Activated T-helper 17 cell treated with anti-CD3 and anti-CD28 coated beads, Interleukin-2, amount 50 U/mL, for 72 hours (primary cell): Measurements from ENCODE around the gene FCER1A. TPM values are rescaled to one million over a fixed set of nuclear protein-coding genes. Genes with fewer than 3 reads are reported as not detected.

Experiments
- ATAC-seq: fragments of 150-1000 bp; cut with Tn5 transposase; replicated peaks from 2 replicates; pipeline ENCODE4 v1.10.0; 2021; ENCODE audit warnings: mild to moderate bottlenecking, moderate library complexity
- H3K27ac Mint-ChIP-seq: one replicate; pipeline ENCODE4 v1.8.0; 2022; ENCODE audit warnings: mixed read lengths
- H3K27me3 Mint-ChIP-seq: one replicate; pipeline ENCODE4 v1.8.0; 2022; ENCODE audit warnings: mixed read lengths
- H3K36me3 Mint-ChIP-seq: one replicate; pipeline ENCODE4 v1.8.0; 2022; ENCODE audit warnings: low read depth, mild to moderate bottlenecking, mixed read lengths
- H3K4me1 Mint-ChIP-seq: one replicate; pipeline ENCODE4 v1.8.0; 2022; ENCODE audit warnings: mixed read lengths
- H3K4me3 Mint-ChIP-seq: one replicate; pipeline ENCODE4 v1.8.0; 2022; ENCODE audit warnings: mild to moderate bottlenecking, mixed read lengths
- H3K9me3 Mint-ChIP-seq: one replicate; pipeline ENCODE4 v1.8.0; 2022; ENCODE audit warnings: mixed read lengths
- total RNA-seq, 2 donors: library from RNA; stranded (reverse); gene quantifications; one replicate each; pipeline ENCODE4 v1.2.3, GENCODE V29; 2022

The FCER1A gene
- total RNA-seq = not detected

GRCh38 chr1:159302095-159302494 is at the start of gene FCER1A:
TSS of gene FCER1A (plus strand) at chr1:159302336. CDS start at chr1:159302365, 29 bp downstream.
- Mint-ChIP-seq H3K36me3 (no peaks in the 10 kb centered on the region), H3K4me3 (no peak within 1 kb of the TSS), H3K9me3 (no peaks in the 10 kb centered on the region), H3K27me3 (peaks cover 21% of the 10 kb centered on the region), H3K27ac (no peak within 1 kb of the TSS), H3K4me1 (no peaks in the 10 kb centered on the region)
- no peak for ATAC-seq

GRCh38 chr1:159261311-159261710 is 40.8 kb upstream of the FCER1A start:
- no peaks in the 10 kb centered on the region for H3K36me3 Mint-ChIP-seq
- no peak overlapping the region for H3K27ac Mint-ChIP-seq
- H3K4me1 Mint-ChIP-seq = peaks cover 3% of the 10 kb centered on the region
- peaks cover 13% of the 10 kb centered on the region for H3K27me3 Mint-ChIP-seq
- no peak for ATAC-seq
- H3K4me3 Mint-ChIP-seq = no peak overlapping the region
- no peaks in the 10 kb centered on the region for H3K9me3 Mint-ChIP-seq

- Mint-ChIP-seq H3K27ac (no peak overlapping the region), H3K4me1 (peaks cover 5% of the 10 kb centered on the region), H3K4me3 (no peak overlapping the region), H3K36me3 (no peaks in the 10 kb centered on the region), H3K9me3 (no peaks in the 10 kb centered on the region), H3K27me3 (peaks cover 17% of the 10 kb centered on the region)
- no peak for ATAC-seq
Observed at GRCh38 chr1:159261721-159262494, 40.2 kb upstream of the FCER1A start.

- Mint-ChIP-seq H3K27me3 (peaks cover 43% of the 10 kb centered on the region), H3K9me3 (no peaks in the 10 kb centered on the region), H3K4me3 (no peak overlapping the region), H3K36me3 (no peaks in the 10 kb centered on the region), H3K4me1 (peaks cover 5% of the 10 kb centered on the region), H3K27ac (no peak overlapping the region)
- peak; percentile 35 for ATAC-seq
Observed at GRCh38 chr1:159266832-159267231, 35.3 kb upstream of the FCER1A start.

GRCh38 chr1:159274631-159275030 is 27.5 kb upstream of the FCER1A start:
- Mint-ChIP-seq H3K9me3 (no peaks in the 10 kb centered on the region), H3K36me3 (no peaks in the 10 kb centered on the region), H3K27ac (no peak overlapping the region), H3K4me1 (no peaks in the 10 kb centered on the region), H3K4me3 (no peak overlapping the region), H3K27me3 (peaks cover 29% of the 10 kb centered on the region)
- ATAC-seq = no peak

- no peaks in the 10 kb centered on the region for H3K36me3 Mint-ChIP-seq
- no peak for ATAC-seq
- no peaks in the 10 kb centered on the region for H3K4me1 Mint-ChIP-seq
- H3K9me3 Mint-ChIP-seq = no peaks in the 10 kb centered on the region
- no peak overlapping the region for H3K4me3 Mint-ChIP-seq
- no peak overlapping the region for H3K27ac Mint-ChIP-seq
- peaks cover 24% of the 10 kb centered on the region for H3K27me3 Mint-ChIP-seq
Observed at GRCh38 chr1:159275891-159276290, 26.2 kb upstream of the FCER1A start.

- H3K27ac Mint-ChIP-seq = no peak overlapping the region
- H3K27me3 Mint-ChIP-seq = peaks cover 16% of the 10 kb centered on the region
- no peak overlapping the region for H3K4me3 Mint-ChIP-seq
- no peaks in the 10 kb centered on the region for H3K36me3 Mint-ChIP-seq
- H3K9me3 Mint-ChIP-seq = no peaks in the 10 kb centered on the region
- H3K4me1 Mint-ChIP-seq = no peaks in the 10 kb centered on the region
- ATAC-seq = no peak
Observed at GRCh38 chr1:159279773-159280172, 22.4 kb upstream of the FCER1A start.

GRCh38 chr1:159282118-159282517 is 20.0 kb upstream of the FCER1A start:
- no peak for ATAC-seq
- no peaks in the 10 kb centered on the region for H3K4me1 Mint-ChIP-seq

GRCh38 chr1:159289060-159289459 is 13.1 kb upstream of the FCER1A start:
- Mint-ChIP-seq H3K4me1 (no peaks in the 10 kb centered on the region), H3K27ac (no peak overlapping the region), H3K4me3 (no peak overlapping the region), H3K27me3 (peaks cover 16% of the 10 kb centered on the region), H3K9me3 (no peaks in the 10 kb centered on the region), H3K36me3 (no peaks in the 10 kb centered on the region)
- no peak for ATAC-seq

More at GRCh38 chr1:159282118-159282517, 20.0 kb upstream of the FCER1A start:
- Mint-ChIP-seq H3K27me3 (peaks cover 12% of the 10 kb centered on the region), H3K4me3 (no peak overlapping the region), H3K9me3 (no peaks in the 10 kb centered on the region), H3K27ac (no peak overlapping the region), H3K36me3 (no peaks in the 10 kb centered on the region)

GRCh38 chr1:159291424-159291823 is 10.7 kb upstream of the FCER1A start:
- Mint-ChIP-seq H3K27me3 (peaks cover 19% of the 10 kb centered on the region), H3K9me3 (no peaks in the 10 kb centered on the region), H3K4me3 (no peak overlapping the region), H3K36me3 (no peaks in the 10 kb centered on the region), H3K27ac (no peak overlapping the region), H3K4me1 (no peaks in the 10 kb centered on the region)
- ATAC-seq = no peak

GRCh38 chr1:159296706-159297375 is 5.3 kb upstream of the FCER1A start:
- Mint-ChIP-seq H3K9me3 (no peaks in the 10 kb centered on the region), H3K27me3 (peaks cover 12% of the 10 kb centered on the region), H3K36me3 (no peaks in the 10 kb centered on the region), H3K4me3 (no peak overlapping the region), H3K4me1 (no peaks in the 10 kb centered on the region), H3K27ac (no peak overlapping the region)
- no peak for ATAC-seq

GRCh38 chr1:159300146-159300545 is 2.0 kb upstream of the FCER1A start:
- H3K27ac Mint-ChIP-seq = no peak overlapping the region
- ATAC-seq = no peak
- H3K4me3 Mint-ChIP-seq = no peak overlapping the region
- H3K27me3 Mint-ChIP-seq = peaks cover 14% of the 10 kb centered on the region
- no peaks in the 10 kb centered on the region for H3K36me3 Mint-ChIP-seq
- no peaks in the 10 kb centered on the region for H3K9me3 Mint-ChIP-seq
- no peaks in the 10 kb centered on the region for H3K4me1 Mint-ChIP-seq

GRCh38 chr1:159307346-159308020 is 5.3 kb downstream of the FCER1A start:
- H3K4me1 Mint-ChIP-seq = no peaks in the 10 kb centered on the region
- H3K9me3 Mint-ChIP-seq = no peaks in the 10 kb centered on the region
- ATAC-seq = no peak
- no peak overlapping the region for H3K4me3 Mint-ChIP-seq
- H3K27me3 Mint-ChIP-seq = peaks cover 37% of the 10 kb centered on the region
- no peaks in the 10 kb centered on the region for H3K36me3 Mint-ChIP-seq
- no peak overlapping the region for H3K27ac Mint-ChIP-seq

- Mint-ChIP-seq H3K36me3 (no peaks in the 10 kb centered on the region), H3K4me1 (no peaks in the 10 kb centered on the region), H3K27me3 (peaks cover 26% of the 10 kb centered on the region), H3K4me3 (no peak overlapping the region), H3K27ac (no peak overlapping the region), H3K9me3 (no peaks in the 10 kb centered on the region)
- no peak for ATAC-seq
Observed at GRCh38 chr1:159311679-159312078, 9.5 kb downstream of the FCER1A start.

GRCh38 chr1:159315381-159315780 is 13.2 kb downstream of the FCER1A start:
- no peaks in the 10 kb centered on the region for H3K36me3 Mint-ChIP-seq
- H3K27ac Mint-ChIP-seq = no peak overlapping the region
- H3K4me1 Mint-ChIP-seq = no peaks in the 10 kb centered on the region
- ATAC-seq = no peak
- no peaks in the 10 kb centered on the region for H3K9me3 Mint-ChIP-seq
- peaks cover 24% of the 10 kb centered on the region for H3K27me3 Mint-ChIP-seq
- no peak overlapping the region for H3K4me3 Mint-ChIP-seq
